ENCODE measurements around the gene SMTNL2. TPM values are rescaled to one million over a fixed set of nuclear protein-coding genes. Genes with fewer than 3 reads are reported as not detected.

The SMTNL2 gene
- total RNA-seq, 1 experiment from 2014 or later: not detected

GRCh38 chr17:4537451-4538235 is 46.7 kb upstream of the SMTNL2 start:
- POLR2A ChIA-PET (ENCODE audit: unreplicated experiment): no interaction called here

DNA sequence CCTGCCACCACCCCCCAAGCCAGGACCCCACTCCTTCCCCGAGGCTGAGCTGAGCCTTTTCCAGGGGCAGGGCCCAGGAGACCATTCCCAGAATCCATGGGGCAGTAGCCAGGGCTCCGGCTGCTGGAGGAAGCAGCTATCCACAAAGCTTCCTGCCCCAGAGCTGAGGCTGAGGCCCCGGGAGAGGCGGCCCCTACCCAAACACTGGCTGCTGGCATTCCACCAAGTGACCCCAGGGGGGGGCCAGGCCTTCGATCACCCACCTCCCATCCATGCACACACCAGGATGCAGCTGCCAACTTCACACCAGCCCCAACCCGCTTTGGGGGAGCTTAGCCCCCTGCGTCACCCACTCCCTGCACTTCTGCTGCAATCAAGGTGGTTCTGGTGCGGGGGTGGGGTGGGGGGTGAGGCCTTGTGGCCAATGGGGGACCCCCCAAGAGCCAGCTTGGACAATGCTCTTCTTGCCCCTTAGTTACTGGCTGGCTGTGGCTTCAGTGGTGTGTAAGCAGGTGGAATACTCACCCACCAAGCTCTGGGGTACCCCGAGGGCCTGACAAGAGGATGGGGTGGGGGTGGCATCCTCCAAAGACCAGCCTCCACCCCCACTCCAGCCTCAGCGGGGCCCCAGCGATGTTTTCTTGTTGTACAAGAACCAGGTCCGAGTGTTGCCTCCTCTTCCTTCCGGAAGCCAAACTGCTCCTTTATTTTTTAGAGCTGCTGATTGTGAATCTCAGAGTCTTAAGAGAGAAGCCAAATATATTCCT is 45.9 kb upstream of the SMTNL2 start:
- TF ChIP-seq CTCF (conservative IDR thresholded peaks at IDR 0.05; ENCODE audit: low read depth, low read length) (no peak), EZH2phosphoT487 (IDR thresholded peaks at IDR 0.05; ENCODE audit: borderline replicate concordance, low read length) (no peak), EZH2 (IDR thresholded peaks at IDR 0.05; ENCODE audit: low read length, unreplicated experiment) (no peak)
- no peak for ATAC-seq
- Histone ChIP-seq H3K36me3 (ENCODE audit: low read depth, low read length) (peaks cover 3% of the 10 kb centered on the region), H3K4me3 (ENCODE audit: low read length) (no peak overlapping the region), H3K4me1 (ENCODE audit: insufficient read depth, low read length) (peaks cover 8% of the 10 kb centered on the region; the same call in 1 of the 2 replicates), H3F3A (ENCODE audit: low read length, unreplicated experiment) (no peaks in the 10 kb centered on the region), H3K27me3 (ENCODE audit: low read length) (no peaks in the 10 kb centered on the region), H3K9me3 (ENCODE audit: low read length) (no peaks in the 10 kb centered on the region), H3K79me2 (ENCODE audit: low read length) (no peaks in the 10 kb centered on the region), H3K9me2 (replicated peaks; ENCODE audit: low read length) (no peaks in the 10 kb centered on the region), H3K4me2 (ENCODE audit: low read length) (no peak overlapping the region), H3K27ac (ENCODE audit: low read length) (no peak overlapping the region), H4K20me1 (ENCODE audit: low read length) (no peaks in the 10 kb centered on the region; the same call in 1 of the 2 replicates), H2AFZ (ENCODE audit: low read length) (no peak overlapping the region), H3K9ac (ENCODE audit: low read length) (no peak overlapping the region)
- intact Hi-C loops (cut with micrococcal nuclease): loop anchor here (10.0 kb wide), 1 partner anchor 114 kb away; no protein-coding TSS in a partner anchor
- ChIA-PET POLR2A (ENCODE audit: unreplicated experiment) (no interaction called here), CTCF (no interaction called here)
- DNase-seq: no peak
- no TSS peak for BruUV-seq (replicated peaks)

More at GRCh38 chr17:4537451-4538235, 46.7 kb upstream of the SMTNL2 start:
- no peak overlapping the region for H2AFZ ChIP-seq (ENCODE audit: low read length)
- H3K9me2 ChIP-seq (replicated peaks; ENCODE audit: low read length): no peaks in the 10 kb centered on the region
- no peak for DNase-seq
- no peaks in the 10 kb centered on the region for H3F3A ChIP-seq (ENCODE audit: low read length, unreplicated experiment)
- no peak for ATAC-seq
- no peaks in the 10 kb centered on the region; the same call in 1 of the 2 replicates for H4K20me1 ChIP-seq (ENCODE audit: low read length)
- intact Hi-C loops (cut with micrococcal nuclease): loop anchor here (10.0 kb wide), 1 partner anchor 113 kb away; no protein-coding TSS in a partner anchor
- H3K9me3 ChIP-seq (ENCODE audit: low read length): no peaks in the 10 kb centered on the region
- H3K4me3 ChIP-seq (ENCODE audit: low read length): no peak overlapping the region
- H3K27me3 ChIP-seq (ENCODE audit: low read length): no peaks in the 10 kb centered on the region
- no peak overlapping the region for H3K27ac ChIP-seq (ENCODE audit: low read length)
- TF ChIP-seq EZH2phosphoT487 (IDR thresholded peaks at IDR 0.05; ENCODE audit: borderline replicate concordance, low read length): no peak
- TF ChIP-seq CTCF (conservative IDR thresholded peaks at IDR 0.05; ENCODE audit: low read depth, low read length): no peak
- H3K36me3 ChIP-seq (ENCODE audit: low read depth, low read length): peaks cover 3% of the 10 kb centered on the region
- no peak overlapping the region for H3K4me2 ChIP-seq (ENCODE audit: low read length)
- peaks cover 8% of the 10 kb centered on the region; the same call in 1 of the 2 replicates for H3K4me1 ChIP-seq (ENCODE audit: insufficient read depth, low read length)
- no peaks in the 10 kb centered on the region for H3K79me2 ChIP-seq (ENCODE audit: low read length)
- CTCF ChIA-PET: no interaction called here
- H3K9ac ChIP-seq (ENCODE audit: low read length): no peak overlapping the region
- no TSS peak for BruUV-seq (replicated peaks)

All from PC-3 (cell line).